HG02885 (cell line): ENCODE results near the gene CTBP2.

Experiments used
- ATAC-seq: cut with Tn5 transposase; IDR thresholded peaks from one replicate; pipeline ENCODE4 v1.9.1; 2021; ENCODE audit warnings: mild to moderate bottlenecking; ENCODE audit not compliant: unreplicated experiment, poor library complexity

The CTBP2 gene

DNA sequence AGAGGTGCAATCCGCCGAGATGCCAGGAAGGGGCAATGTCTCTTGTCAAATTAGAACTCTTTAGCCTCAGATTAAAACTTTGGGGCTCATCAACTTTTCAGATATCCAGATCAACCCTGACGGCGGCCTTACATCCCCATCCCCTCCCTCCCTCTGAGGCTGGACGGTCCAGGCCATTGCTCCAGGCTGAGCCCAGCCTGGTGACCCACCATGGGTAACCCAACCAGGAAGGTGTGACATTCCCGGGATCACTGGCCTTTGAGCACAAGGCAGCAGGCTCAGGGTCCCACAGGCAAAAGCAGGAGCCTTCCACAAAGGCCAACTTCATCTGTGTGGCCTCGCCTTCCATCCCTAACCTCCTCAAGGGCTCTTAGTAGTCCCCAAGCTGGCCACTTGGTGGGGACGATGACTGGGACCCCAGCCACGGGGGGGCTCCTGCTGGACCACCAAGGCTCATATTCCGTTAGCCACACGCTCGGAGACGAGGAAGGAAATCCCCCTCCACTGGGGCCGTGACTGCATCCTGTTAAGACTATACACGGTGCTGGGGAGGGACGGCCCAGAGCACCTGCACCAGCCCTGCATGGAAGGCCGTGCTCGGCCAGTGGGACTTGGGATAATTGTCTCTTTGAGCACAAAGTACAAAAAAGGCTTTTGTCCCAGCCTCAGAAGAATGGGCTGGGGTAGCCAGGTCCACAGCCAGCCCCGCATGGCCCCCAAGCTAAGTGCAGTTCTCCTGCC is 155.6 kb downstream of the CTBP2 start:
- ATAC-seq = no peak

DNA sequence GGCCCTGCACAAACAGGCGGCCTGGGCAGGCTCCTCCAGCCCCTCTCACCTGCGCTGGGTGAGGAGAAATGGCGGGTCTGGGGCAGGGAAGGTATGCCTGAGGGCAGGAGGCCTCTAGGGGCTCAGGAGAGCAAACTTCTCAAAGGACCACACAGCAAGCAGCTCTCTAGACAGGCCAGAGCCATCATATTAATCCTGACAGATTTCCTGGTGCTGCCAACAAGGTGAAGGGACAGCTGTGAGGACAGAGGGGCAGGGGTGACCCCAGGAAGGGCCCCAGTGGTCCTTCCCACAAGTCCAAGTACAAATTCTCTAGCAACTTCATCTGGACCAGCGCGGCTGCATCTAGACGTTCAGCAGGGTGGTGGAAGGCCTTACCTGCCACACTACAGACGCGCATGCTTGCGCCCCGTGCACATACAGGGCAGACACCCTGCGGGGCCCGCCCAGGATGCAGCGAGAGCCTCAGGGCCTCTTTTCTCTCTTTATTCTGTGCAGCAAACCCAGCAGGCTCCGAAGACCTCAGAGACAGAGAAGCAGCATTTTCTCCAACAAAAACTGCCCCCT is 156.4 kb downstream of the CTBP2 start:
- ATAC-seq = no peak

DNA sequence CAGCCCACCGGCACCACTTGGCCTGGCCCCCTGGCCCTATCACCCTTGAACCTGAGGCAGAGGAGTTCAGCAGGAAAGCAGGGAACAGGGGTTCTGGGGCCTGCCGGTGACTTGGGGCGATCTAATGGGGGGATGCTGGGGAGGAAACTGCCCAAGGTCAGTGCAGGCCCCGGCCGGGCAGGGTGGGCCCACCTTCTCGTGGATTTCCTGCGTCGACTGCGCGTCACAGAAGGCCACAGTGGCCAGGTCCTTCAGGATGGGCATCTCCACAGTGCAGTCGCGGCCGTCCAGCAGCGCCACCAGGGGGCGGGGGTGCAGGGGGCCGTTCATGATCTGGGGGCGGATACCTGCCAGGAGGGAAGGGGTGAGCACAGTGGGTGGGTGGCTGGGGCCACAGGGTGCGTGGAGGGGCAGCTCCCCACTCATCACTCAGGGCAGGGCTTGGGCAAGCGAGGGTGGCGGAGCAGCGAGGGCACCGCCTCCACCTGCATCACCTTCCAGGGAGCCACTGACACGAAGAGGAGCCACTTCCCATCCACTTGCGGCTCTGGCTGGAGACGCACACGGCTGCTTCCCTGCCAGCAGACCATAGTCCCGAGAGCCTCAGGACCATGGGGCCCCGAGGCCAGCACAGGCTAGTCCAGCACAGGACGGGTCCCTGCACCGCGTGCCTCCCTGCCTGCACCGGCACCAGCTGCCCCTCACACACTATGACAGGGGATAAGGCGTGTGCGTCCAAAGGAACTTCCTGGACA is 157.0 kb downstream of the CTBP2 start:
- ATAC-seq = no peak

DNA sequence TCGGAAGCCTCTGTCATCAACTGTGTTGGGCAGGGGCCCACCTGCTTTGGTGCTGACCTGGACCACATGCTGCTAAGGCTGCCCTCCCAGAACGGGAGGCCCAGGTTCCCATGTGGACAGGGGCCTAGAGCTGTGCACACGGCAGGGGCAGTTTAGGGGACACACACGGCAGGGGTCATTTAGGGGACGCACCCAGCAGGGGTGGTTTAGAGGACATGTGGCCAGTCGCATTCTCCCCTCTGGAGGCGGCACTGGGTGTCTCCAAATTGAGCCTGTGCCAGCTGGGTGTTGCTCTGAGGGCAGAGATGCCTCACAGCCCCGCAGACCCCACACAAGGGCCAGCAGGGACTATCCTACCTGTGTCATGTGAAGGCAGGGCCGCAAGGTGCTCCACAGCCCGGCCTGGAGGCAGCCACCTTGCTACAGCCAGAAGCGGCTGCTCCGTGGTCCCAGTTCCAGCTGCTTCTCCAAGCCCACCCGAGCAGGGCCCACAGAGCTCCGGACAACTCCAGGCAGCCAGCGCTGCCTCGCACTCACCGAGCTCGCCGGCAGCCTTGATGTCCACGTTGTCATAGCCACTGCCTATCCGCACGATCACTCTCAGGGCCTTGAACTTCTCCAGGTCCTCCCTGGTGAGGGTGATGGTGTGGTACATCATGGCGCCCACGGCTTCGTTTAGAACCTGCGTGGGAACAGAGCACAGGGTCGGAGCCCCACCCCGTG is 157.8 kb downstream of the CTBP2 start:
- no peak for ATAC-seq

DNA sequence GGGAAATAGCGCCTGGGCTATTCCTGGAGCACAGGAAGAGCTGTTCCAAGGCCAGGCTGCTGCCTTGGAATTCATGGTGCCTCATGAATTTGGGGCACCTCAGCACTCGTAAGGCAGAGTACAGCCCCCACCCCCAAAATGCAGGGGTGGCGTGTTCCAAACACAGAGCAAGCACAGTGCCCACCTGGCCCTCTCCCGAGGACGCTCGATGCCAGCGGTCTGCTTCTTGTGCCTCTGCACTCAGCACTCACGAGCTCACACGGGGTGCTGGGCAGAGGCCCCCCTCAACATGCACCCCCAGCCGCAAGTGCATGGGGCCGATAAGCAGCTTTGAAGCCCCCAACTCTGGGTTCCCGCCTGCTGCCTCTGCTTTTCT is 158.3 kb downstream of the CTBP2 start:
- no peak for ATAC-seq

DNA sequence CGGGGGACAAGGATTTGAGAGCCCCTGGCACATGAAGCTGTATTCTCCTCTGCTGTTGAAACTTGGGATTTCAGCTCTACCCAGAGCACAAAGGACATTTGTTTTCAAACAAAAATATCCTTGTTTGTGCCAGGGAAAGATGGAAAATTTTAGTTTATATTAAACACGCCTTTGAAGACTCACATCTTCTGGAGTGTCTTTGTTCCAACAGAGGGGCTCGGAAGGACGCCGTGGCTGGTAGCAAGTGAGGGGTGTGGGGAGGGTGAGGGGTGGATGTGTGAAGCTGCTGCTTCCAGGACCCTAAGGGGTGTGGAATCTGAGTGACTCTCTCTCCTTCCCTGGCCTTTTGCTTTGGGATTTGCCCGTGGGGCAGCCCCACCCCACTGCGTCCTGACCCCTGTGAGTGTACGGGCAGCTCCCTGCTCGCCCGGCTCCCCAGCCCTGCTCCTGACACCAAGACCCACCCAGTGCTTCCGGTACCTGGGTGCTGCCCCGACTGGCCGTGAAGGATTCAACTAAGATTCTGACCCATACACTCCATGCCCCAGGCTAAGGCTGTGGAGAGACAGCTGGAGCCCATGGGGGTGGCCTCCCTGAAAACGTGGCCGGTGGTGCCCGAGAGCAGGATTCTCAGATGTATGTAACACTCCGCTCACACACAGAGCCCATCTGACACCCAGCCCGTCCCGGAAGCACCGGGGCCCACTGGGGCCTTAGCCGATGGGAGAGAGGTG is 158.9 kb downstream of the CTBP2 start:
- no peak for ATAC-seq

DNA sequence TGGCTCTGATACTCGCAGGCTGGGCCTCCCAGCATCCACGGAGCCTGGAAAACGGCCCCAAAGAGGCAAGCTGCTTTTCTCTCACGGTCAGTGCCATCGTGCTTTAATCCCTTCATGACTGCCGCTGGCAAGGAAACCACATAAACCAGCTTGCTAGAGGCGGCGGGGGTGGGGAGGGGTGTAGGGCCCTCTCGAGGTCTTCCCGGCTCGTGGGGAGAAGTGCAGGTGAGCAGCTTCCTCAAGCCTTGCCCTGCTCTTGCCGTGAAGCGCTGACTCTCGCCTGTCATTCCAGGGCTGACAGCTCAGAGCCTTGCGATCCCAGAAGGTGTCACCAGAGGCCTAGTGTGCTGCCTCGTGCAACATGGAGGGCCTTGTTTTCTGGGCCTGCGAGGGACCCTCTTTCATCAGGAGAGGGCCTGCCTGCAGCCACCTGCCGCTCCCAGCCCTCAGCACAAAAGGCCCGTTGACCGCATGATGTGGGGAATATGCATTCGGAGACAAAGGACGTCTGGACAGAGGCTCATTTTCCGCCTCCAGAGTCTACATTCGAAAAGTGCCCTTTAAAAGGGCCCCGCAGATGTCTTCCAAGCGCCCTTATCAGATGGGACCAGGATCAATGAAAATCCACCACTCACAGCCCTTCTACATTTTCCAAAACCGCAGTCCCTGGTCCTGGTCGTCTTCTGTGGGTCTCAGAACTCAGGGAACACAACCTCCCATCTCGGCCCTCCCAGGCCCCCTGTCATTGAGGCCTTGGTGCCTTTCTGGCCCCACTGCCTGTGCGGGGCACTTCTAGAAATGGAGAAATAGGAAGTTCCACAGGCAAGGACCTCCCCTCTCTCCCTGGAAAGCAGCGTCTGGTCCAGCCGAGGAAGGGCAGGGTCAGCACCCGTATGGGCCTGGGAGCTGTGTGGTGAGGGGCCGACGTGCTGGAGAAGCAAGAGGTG is 159.7 kb downstream of the CTBP2 start:
- no peak for ATAC-seq

DNA sequence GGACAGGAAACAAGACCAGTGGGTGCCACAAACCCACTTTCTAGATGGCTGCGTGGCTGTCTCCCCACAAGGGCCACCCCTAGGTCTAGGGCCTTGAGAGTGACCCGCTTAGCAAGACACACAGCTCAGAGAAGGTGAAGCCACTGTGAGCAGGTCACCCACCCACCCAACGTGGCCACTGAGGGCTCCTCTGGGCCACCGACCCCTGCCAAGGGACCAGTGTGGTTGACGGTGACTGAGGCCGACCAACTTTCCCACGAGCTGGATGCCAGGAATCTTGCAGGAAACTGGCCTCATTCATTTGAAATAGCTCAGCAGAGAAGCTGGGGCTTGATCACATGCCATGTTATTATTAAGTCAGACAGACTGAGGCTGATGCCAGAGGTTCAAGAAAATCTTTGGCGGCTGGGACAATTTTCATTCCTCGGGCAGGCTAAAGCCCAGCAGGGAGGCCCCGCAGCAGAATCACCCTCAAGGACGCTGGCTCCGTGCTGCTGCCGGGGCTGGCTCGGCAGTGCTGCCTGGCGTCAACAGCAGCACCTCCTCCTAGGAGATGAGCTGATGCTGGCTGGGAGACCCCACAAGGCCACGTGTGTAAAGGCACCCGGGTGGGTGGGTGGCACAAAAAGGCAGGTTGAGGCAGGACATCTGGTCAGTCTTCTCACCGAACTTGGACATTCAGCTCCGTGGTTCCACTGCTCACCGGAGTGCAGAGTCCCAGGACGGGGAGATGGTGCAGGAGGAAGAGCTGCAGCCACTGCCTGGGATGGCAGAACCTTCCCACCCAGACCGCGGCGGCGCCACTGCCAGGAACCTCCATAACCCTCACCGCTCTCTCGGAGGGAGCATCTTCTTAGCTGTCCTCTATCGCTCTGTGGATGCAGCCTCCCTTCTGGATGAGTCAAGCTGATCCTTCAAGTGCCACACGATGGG is 160.7 kb downstream of the CTBP2 start:
- ATAC-seq = no peak

DNA sequence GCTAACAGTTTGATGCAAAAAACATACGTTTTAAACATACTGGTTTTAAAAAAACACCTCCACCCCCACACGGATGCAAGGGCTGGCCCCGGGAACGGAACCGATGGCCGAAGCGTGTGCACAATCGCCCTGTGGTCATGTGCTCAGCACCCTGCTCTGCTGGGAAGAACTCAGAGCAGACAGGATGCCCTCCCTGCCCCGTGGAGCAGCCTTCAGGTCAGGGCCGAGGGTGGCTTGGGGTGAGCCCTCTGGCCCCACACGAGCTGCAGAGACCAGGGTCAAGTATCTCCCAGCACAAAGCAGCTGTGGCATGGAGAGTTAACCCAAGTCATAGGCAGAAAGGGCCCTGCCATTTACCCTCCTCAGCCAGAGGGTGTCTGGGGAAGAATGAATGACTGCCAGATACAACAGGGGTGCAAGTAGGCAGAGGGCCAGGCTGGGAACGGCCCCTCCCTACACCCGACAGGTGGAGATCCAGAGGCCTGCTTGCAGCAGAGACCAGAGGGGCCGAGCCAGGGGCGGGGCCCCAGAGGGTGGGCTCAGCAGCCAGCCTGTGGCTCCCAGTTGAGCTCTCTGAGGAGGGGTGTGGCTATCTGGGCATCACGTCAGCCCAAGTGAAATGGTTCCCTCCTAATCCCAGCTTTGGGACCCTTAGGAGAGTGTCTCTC is 161.6 kb downstream of the CTBP2 start:
- ATAC-seq = no peak

DNA sequence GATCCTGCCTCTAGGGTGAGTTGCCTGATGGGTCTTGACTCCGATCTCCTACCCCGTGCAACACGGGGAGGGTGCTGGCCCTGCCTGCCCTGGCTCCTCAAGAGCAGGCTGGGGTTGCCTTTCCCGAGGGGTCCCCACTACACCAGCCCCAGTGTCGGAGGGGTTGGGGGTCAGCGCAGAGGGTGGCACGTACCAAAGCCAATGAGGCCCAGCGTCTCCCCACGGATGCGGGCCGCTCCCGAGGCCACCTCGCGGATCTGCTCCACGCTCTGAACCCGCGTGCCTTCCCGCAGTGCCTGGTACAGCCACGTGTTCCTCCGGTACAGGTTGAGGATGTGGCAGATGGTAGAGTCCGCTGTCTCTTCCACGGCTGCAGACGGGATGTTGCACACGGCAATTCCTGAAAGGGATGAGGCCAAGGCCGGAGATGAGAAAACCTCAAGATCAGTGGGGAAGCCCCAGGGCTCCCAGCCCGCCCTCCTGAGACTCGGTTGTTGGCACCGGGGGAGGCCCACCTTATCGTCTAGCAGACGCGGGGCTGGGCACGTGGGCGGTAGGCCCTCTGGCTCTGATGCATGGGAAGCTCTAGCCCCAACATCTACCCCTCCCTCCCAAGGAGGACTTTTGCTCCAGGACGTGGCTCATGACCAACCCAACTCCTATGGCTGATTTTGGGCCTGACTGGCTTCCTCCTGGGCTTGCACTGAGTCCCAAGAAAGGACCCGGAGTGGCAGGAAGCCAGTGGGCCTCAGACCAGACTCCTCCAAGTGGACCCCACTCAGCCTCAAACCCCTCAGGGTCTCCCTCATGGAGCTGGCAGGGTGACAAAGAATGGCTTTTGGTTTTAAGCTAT is 162.4 kb downstream of the CTBP2 start:
- ATAC-seq = no peak

DNA sequence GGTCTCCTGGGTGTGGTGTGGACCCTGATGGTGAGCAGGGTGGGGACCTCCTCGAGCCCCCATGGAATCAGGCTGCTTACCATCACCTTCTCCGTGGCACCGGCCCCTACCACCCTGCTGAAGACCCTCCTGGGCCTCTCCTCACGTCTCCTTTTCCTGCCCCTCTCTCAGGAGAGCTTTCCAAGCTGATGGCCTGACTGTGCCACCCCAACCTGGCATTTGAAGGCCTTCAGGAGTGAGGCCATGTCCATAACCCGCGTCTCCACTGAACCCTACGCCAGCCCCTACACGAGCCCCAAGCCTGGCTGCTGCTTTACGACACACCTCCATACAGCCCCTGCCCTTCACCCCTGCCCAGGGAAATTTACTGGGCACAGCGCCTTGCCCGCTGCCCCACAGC is 163.1 kb downstream of the CTBP2 start:
- no peak for ATAC-seq

DNA sequence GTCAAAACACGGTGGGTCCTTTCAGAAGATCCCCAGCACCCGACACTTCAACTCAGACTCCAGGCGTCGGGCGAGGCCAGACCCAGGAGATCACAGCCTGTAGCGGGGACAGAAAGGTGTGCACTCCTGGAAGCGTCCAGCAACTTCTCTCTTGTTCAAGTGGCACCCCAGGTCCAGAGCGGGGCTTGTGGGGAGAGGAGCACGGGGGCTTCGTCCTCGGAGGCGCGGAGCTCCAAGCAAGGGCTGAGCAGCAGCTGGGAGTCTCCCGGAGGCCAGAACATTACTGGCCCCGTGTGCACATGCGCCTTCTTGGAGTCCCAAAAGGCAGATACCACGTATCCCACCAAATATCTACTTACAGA is 163.5 kb downstream of the CTBP2 start:
- no peak for ATAC-seq

DNA sequence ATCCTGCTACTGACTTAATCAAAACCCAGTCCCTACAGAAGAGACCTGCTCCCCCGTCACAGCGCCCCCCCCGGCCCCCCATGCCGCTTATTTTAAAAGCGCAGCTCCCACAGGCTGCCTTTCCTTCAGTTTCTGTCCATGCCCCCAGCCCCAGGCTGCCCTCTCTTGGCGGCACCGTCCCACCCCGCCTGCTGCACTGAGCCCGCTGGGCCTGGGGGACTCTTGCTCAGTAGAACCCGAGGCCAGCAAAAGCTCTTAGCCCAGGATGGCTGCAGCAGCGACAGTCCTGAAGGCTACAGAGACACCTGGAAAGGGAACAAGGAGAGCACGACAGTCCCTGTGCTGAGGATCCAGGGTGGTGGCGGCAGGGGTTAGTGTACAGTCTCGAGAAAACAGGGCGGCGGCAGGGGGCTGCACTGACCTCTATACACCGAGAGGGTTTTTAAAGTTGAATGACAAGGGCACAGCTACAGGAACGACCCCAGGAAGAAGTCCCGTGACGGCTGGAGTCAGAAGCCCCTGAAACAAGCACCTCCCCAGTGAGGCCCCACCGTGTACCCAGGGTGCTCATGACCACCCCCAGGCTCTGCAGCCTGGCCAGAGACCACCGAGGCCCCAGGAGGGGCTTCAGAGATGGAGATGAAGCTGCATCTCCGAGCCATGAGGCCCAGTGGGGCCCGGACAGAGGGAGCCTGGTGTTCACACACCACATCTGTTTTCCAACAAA is 164.1 kb downstream of the CTBP2 start:
- no peak for ATAC-seq

DNA sequence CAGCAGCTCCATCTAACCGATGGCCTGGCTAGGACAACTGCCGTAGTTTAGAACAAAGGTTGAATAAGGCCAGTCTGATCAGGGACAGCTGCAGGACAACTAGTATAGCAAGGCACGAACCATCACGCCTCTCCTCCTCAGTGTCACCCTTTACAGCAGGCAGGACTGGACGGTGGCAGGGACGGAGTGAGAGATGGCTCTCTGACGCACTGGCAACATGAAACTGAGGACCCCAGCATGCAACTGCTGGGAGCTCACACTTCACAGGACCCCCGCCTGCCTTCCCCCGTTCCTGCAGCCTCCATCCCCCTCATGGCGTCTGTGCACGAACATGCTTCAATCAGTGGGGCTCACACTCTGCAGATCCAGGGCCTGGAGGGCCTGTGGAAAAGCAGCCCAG is 164.8 kb downstream of the CTBP2 start:
- no peak for ATAC-seq

DNA sequence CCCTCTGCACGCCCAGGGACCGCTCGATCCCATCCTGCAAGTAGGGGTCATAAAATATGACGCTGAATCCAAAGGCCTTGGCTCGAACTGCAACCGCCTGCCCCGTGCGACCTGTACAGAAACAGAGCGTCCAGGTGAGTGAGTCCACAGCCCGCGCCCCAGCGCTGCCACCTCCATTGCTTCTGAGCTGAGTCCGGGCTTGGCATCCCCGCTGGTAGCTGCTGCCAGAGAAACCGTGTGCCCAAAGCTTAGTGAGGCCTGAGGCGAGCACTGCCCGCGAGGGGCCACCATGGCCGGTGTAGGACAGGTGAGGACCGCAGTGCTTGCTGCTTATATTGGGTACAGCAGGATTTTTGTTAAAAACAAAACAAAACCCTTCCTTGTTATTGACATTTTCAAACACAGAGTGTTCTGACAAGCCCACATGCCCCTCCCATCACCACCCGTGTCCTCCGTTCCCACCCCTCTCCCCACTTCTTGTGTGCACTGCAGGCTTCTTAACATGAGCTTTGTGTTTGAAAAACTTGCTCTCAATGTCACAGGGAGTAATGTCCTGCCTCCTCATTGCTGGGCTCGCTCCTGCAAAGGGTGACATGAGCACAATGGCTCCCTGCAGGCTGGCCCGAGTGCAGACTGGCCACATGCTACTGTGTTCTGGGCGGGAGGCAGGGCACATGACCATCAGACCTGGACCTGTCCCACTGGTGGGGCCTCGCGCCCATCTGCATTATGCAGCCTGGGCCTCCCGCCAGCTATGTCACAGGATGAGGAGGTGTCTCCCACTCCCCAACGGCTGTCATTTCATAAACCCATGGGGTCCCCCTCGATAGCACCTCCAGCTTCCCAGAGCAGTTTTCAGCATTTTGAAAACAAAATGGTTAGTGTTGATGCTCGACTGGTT is 165.5 kb downstream of the CTBP2 start:
- ATAC-seq = no peak
